ENCODE measurements around the gene MYH7B. TPM values are rescaled to one million over a fixed set of nuclear protein-coding genes. Genes with fewer than 3 reads are reported as not detected.

The MYH7B gene
- total RNA-seq, 2 donors from 2014 or later, result 24.4 to 34.9 TPM

GRCh38 chr20:34947336-34947735 is 8.3 kb upstream of the MYH7B start:
- no peak overlapping the region for H3K27ac ChIP-seq
- H3K36me3 ChIP-seq, result peaks cover 9% of the 10 kb centered on the region

GRCh38 chr20:34948030-34948429 is 7.6 kb upstream of the MYH7B start:
- H3K4me3 ChIP-seq, result no peak overlapping the region
- H3K4me1 ChIP-seq, result peaks cover 0 to 7% of the 10 kb centered on the region in 2 donors

More at GRCh38 chr20:34947336-34947735, 8.3 kb upstream of the MYH7B start:
- TF ChIP-seq CTCF (IDR thresholded peaks at IDR 0.05), result no peak
- no peaks in the 10 kb centered on the region for H3K27me3 ChIP-seq
- no peaks in the 10 kb centered on the region for H3K9me3 ChIP-seq
- DNase-seq (ENCODE audit: low spot score), result no peak
- no peak overlapping the region for H3K4me3 ChIP-seq
- H3K4me1 ChIP-seq, result peaks cover 0 to 7% of the 10 kb centered on the region in 2 donors

GRCh38 chr20:34949120-34949519 is 6.5 kb upstream of the MYH7B start:
- no peaks in the 10 kb centered on the region for H3K27me3 ChIP-seq
- no peaks in the 10 kb centered on the region for H3K9me3 ChIP-seq

More at GRCh38 chr20:34948030-34948429, 7.6 kb upstream of the MYH7B start:
- Histone ChIP-seq H3K36me3 (peaks cover 4% of the 10 kb centered on the region), H3K27ac (no peak overlapping the region), H3K9me3 (no peaks in the 10 kb centered on the region), H3K27me3 (no peaks in the 10 kb centered on the region)
- TF ChIP-seq CTCF (IDR thresholded peaks at IDR 0.05), result no peak
- no peak for DNase-seq (ENCODE audit: low spot score)

GRCh38 chr20:34951252-34951651 is 4.4 kb upstream of the MYH7B start:
- TF ChIP-seq CTCF (IDR thresholded peaks at IDR 0.05), result no peak
- DNase-seq (ENCODE audit: low spot score), result no peak
- no peaks in the 10 kb centered on the region for H3K27me3 ChIP-seq
- H3K36me3 ChIP-seq, result peaks cover 4% of the 10 kb centered on the region
- H3K27ac ChIP-seq, result peak overlapping the region; percentile 94 to 95
- H3K4me3 ChIP-seq, result no peak overlapping the region
- H3K9me3 ChIP-seq, result no peaks in the 10 kb centered on the region
- peaks cover 0 to 10% of the 10 kb centered on the region in 2 donors for H3K4me1 ChIP-seq

More at GRCh38 chr20:34949120-34949519, 6.5 kb upstream of the MYH7B start:
- peaks cover 4% of the 10 kb centered on the region for H3K36me3 ChIP-seq
- TF ChIP-seq CTCF (IDR thresholded peaks at IDR 0.05), result no peak
- no peak overlapping the region for H3K4me3 ChIP-seq
- H3K4me1 ChIP-seq, result peaks cover 0 to 7% of the 10 kb centered on the region in 2 donors
- no peak overlapping the region for H3K27ac ChIP-seq
- DNase-seq (ENCODE audit: low spot score), result no peak

GRCh38 chr20:34951652-34952051 is 4.0 kb upstream of the MYH7B start:
- H3K36me3 ChIP-seq, result peaks cover 4% of the 10 kb centered on the region
- H3K4me3 ChIP-seq, result no peak overlapping the region
- TF ChIP-seq CTCF (IDR thresholded peaks at IDR 0.05), result no peak
- H3K9me3 ChIP-seq, result no peaks in the 10 kb centered on the region
- peak overlapping the region; percentile 94 to 95 for H3K27ac ChIP-seq
- H3K4me1 ChIP-seq, result peaks cover 0 to 13% of the 10 kb centered on the region in 2 donors
- H3K27me3 ChIP-seq, result no peaks in the 10 kb centered on the region
- no peak for DNase-seq (ENCODE audit: low spot score)

- no peak for TF ChIP-seq CTCF (IDR thresholded peaks at IDR 0.05)
- H3K4me3 ChIP-seq, result no peak overlapping the region
- no peaks in the 10 kb centered on the region for H3K27me3 ChIP-seq
- H3K36me3 ChIP-seq, result peaks cover 4% of the 10 kb centered on the region
- peaks cover 0 to 13% of the 10 kb centered on the region in 2 donors for H3K4me1 ChIP-seq
- H3K9me3 ChIP-seq, result no peaks in the 10 kb centered on the region
- DNase-seq (ENCODE audit: low spot score), result no peak
- H3K27ac ChIP-seq, result peak overlapping the region; percentile 94 to 95
Measured at GRCh38 chr20:34952671-34953070, 3.0 kb upstream of the MYH7B start.

Data from right atrium auricular region (tissue), 2 donors.